Measurements from ENCODE around the gene ZC3H10.

ZC3H10 gene

DNA sequence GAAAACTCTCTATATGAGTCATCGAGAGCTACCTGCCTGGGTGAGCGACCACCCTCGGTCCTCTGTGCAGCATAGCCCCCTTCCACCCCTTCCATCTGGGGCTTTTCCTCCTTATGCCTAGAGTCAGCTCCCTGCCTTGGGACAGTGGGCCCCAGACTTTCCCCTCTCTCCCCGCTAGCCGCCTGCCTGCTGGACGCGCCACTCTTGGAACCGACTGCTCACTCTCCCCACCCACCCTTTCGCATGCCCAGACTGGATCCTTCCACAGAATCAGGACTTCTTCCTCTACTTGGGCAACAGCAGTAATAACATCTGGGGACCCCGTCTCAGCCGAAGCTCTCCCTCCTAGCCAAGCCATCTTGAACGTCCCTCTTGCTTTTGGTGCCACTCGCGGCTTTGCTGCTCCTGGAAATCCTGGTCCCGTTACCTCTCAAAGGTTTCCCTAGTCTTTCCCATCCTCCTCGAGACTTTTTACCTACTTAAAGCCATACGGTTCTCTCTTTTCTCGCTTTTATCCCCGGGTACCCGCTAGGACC is 10.7 kb downstream of the ZC3H10 start:
- DNase-seq = no peak

DNA sequence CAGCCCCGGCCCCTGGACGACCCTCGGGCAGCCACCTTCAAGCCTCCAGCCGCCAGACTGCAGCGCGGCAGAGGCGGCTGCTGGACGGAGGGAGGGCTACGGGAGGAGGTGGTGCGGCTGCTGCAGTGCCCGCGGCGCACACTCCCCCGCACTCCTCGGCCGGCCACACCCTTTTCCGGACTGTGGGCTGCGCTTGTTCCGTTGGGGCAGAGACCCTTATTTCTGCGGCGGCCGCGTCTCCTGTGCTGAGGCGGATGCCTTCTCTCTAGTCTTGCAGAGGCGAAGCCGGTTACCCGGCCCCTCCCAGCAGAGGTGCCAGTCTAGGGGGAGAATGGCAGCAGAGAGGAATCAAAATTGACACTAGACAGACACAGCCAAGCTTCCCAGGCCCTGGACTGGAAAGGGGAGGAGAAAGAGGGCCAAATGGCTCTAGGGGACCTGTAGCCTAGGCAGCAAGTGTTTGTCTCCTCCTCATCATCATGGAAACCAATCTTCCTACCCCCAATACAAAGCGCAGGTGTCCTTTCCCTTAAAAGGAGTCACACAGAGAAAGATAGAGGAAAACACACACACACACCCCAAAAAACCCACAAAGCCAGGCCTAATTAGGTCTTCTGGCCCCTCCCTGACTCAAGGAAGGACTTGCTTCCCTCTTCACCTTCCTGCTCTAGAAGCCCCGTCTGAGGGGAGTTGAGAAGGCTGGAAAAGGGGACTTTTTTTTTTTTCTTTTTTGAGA is 11.3 kb downstream of the ZC3H10 start:
- DNase-seq = no peak

DNA sequence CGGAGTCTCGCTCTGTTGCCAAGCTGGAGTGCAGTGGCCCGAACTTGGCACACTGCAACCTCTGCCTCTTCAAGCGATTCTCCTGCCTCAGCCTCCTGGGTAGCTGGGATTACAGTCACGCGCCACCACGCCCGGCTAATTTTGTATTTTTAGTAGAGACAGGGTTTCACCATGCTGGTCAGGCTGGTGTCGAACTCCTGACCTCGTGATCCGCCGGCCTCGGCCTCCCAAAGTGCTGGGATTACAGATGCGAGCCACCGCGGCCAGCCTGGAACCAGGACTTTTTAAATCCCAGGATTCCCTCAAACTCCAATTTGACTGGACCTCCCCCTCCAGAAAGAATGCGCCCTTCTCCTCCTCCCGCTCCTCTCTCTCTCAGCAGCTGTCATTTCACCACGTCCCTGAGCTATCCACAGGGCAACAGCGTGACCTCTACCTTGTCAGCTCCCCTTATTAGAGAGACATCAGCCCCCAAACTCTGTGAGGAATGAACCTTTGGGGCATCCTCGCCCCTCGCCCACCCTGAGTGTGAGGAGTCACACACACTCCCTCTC is 12.0 kb downstream of the ZC3H10 start:
- DNase-seq = no peak

- DNase-seq = no peak
Observed at GRCh38 chr12:56130876-56131275, 12.8 kb downstream of the ZC3H10 start.

DNA sequence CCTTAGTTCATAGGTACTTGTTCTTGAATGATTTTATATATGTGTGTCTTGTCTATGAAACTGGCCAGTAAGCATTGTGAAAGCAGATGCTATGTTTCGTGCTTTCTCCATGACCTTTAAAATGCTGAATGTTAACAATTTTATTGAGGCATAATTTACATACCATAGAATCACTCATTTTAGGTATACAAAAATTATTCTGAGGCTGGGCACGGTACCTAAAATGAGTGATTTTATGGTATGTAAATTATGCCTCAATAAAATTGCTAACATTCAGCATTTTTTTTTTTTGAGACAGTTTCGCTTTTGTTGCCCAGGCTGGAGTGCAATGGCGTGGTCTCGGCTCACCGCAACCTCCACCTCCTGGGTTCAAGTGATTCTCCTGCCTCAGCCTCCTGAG is 16.8 kb downstream of the ZC3H10 start:
- no peak for DNase-seq

GRCh38 chr12:56137853-56138571 is 19.9 kb downstream of the ZC3H10 start:
- DNase-seq = no peak

DNA sequence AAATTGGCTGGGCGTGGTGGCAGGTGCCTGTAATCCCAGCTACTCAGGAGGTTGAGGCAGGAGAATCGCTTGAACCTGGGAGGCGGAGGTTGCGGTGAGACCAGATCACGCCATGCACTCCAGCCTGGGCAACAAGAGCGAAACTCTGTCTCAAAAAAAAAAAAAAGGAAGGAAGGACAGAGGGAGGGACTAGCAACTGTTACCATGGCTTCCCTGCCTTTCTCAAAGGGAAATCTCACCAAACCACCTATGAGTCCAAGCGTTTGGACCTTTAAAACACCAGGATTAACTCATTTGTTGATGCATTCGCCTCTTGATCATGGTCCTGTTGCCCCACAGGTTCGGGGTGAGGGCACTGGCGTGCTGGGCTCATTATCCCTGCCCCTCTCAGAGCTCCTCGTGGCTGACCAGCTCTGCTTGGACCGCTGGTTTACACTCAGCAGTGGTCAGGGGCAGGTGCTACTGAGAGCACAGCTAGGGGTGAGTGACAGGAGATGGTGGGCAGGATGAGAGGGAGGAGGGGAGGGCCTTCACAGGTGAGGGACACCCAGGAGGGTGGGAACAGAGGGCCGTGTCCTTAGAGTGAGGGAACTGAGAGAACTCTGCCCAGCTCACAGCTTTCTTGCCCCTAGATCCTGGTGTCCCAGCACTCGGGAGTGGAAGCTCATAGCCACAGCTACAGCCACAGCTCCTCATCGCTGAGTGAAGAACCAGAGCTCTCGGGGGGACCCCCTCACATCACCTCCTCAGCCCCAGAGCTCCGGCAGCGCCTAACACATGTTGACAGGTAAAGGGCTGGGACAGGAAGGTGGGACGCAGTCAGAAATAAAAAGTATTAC is 24.1 kb downstream of the ZC3H10 start:
- DNase-seq = no peak

DNA sequence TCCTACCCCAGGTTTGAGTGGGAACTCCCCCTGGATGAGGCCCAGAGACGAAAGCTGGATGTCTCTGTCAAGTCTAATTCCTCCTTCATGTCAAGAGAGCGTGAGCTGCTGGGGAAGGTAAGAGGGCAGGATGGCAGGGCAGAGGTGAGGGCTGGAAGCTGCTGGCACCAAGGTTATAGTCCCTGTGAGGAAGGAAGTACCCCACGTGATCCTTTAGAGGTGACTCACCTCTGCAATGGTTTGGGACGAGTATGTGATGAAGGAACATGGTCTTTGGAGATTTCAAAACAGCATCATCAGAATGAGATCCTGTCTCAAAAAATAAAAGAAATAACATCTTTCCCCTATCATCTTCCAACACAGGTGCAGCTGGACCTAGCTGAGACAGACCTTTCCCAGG is 25.2 kb downstream of the ZC3H10 start:
- DNase-seq = no peak

- DNase-seq = no peak
Observed at GRCh38 chr12:56143870-56144269, 25.8 kb downstream of the ZC3H10 start.

GRCh38 chr12:56145217-56145616 is 27.2 kb downstream of the ZC3H10 start:
- DNase-seq = no peak

DNA sequence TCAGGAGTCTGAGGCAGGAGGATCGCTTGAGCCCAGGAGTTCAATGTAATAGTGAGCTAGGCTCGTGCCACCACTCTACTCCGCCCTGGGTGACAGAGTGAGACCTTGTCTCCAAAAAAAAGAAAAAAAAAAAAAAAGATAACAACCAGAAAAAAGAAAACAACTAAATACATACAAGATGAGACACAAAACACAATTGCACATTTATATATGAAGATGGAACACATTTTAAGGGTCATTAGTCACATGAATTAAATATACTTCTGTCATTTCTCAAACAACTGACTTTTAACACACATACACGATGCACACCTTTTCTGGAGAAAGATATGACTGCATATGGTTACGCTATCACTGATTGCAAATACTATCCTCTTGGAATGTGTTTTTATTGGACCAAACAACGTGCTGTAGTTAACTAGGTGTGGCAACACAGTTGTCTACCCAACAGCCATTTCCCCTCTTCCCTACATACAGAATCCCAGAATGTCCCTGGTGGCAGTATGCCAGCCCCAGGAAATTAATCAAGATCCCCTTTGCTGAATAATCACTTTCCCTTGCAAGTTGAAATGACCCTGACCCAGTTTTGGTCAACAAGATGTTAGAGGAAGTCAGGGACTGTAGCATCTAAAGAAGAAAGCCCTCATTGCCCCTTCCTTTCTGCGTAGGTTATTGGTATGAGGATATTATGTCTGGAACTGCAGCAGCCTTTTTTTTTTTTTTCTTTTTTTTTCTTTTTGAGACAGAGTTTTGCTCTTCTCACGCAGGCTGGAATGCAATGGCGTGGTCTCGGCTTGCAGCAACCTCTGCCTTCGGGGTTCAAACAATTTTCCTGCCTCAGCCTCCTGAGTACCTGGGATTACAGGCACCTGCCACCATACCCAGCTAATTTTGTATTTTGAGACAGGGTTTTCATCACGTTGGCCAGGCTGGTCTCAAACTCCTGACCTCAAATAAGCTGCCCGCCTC is 28.7 kb downstream of the ZC3H10 start:
- DNase-seq = no peak

DNA sequence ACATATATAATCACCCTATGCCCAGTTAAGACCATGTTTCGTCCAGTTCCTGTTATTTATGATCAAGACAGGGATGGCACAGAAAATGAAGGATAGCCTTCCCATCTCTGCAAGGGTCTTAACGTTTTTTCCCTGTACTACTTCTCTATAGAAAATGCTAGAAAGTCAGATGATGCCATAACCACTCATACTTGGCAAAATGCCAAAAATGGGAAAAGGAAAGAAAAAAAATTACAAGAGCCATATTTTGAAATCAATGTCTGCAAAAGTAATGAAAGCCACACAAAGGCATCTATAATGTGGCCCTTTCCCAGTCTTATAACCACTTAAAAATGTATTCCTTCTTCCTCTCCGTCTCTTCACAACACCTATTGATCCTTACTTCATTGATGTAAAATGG is 32.5 kb downstream of the ZC3H10 start:
- DNase-seq = no peak

GRCh38 chr12:56151672-56152131 is 33.6 kb downstream of the ZC3H10 start:
- DNase-seq = no peak

- DNase-seq = peak; percentile 66
Observed at GRCh38 chr12:56152132-56152755, 34.2 kb downstream of the ZC3H10 start, which contains the start of gene MYL6B. Gene MYL6B, plus strand, starts transcription at chr12:56152587. Its CDS starts 1,332 bp downstream, at chr12:56153919.

GRCh38 chr12:56152756-56153677 is 35.0 kb downstream of the ZC3H10 start:
- no peak for DNase-seq

- DNase-seq = no peak
Observed at GRCh38 chr12:56153678-56154065, 35.6 kb downstream of the ZC3H10 start.

GRCh38 chr12:56154246-56154771 is 36.2 kb downstream of the ZC3H10 start:
- DNase-seq = no peak

DNA sequence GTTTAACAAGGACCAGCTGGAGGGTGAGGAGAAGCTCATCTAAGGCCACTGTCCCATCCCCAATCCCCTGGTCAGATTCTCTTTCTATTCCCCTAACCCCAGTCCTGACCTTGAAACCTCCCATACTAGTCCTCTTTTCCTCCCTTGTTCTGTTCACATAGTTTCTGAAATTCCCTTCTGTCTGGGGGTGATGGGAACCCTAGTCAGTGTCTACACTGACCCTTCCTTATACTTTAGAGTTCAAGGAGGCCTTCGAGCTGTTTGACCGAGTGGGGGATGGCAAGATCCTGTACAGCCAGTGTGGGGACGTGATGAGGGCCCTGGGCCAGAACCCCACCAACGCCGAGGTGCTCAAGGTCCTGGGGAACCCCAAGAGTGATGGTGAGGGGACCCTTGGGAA is 36.8 kb downstream of the ZC3H10 start:
- no peak for DNase-seq

GRCh38 chr12:56155256-56155845 is 37.3 kb downstream of the ZC3H10 start:
- no peak for DNase-seq

Measured in DMS 273 treated with DMSO at 0.1 percent for 48 hours (cell line).